Neural progenitor cell (in vitro differentiated cells): ENCODE results near the gene RBMXL3. TPM values are rescaled to one million over a fixed set of nuclear protein-coding genes. Genes with fewer than 3 reads are reported as not detected.
A peak's percentile ranks its signal among the peaks of the same experiment; 100 is the strongest.

Experiments used
- DNase-seq: peaks from one replicate; pipeline ENCODE4 v3.0.0-alpha.2; 2016; ENCODE audit warnings: low spot score
- H2AFZ ChIP-seq: fragments of 200-600 bp; sonication (generic); replicated peaks from 2 replicates; pipeline ENCODE4 v1.6.1; 2016; ENCODE audit warnings: antibody characterized with exemption
- H3F3A ChIP-seq: fragments of 200-600 bp; sonication (generic); 2 replicates; pipeline ENCODE4 v1.6.1; 2016; ENCODE audit warnings: antibody characterized with exemption, low read depth
- H3K27ac ChIP-seq: fragments of 200-600 bp; sonication (generic); 2 replicates; pipeline ENCODE4 v1.5.1; 2016; ENCODE audit warnings: mild to moderate bottlenecking
- H3K27me3 ChIP-seq: fragments of 200-600 bp; sonication (generic); 2 replicates; pipeline ENCODE4 v1.6.1; 2016; ENCODE audit warnings: mild to moderate bottlenecking, moderate library complexity
- H3K36me3 ChIP-seq: fragments of 200-600 bp; sonication (generic); 2 replicates; pipeline ENCODE4 v1.5.1; 2016
- H3K4me1 ChIP-seq: fragments of 200-600 bp; sonication (generic); 2 replicates; pipeline ENCODE4 v1.6.1; 2016; ENCODE audit warnings: mixed run types
- H3K4me2 ChIP-seq: fragments of 200-600 bp; sonication (generic); 2 replicates; pipeline ENCODE4 v1.6.1; 2016
- H3K4me3 ChIP-seq: fragments of 200-600 bp; sonication (generic); 2 replicates; pipeline ENCODE4 v1.5.1; 2016
- H3K79me2 ChIP-seq: fragments of 200-600 bp; sonication (generic); 2 replicates; pipeline ENCODE4 v1.6.1; 2016; ENCODE audit warnings: low read depth
- H3K9ac ChIP-seq: fragments of 200-600 bp; sonication (generic); 2 replicates; pipeline ENCODE4 v1.6.1; 2016
- H3K9me3 ChIP-seq: fragments of 200-600 bp; sonication (generic); 2 replicates; pipeline ENCODE4 v1.5.1; 2016; ENCODE audit warnings: low read depth
- H4K20me1 ChIP-seq: fragments of 200-600 bp; sonication (generic); 2 replicates; pipeline ENCODE4 v1.6.1; 2016; ENCODE audit warnings: low read depth
- H3K27ac Mint-ChIP-seq: 3 replicates; pipeline ENCODE4 v1.8.0; 2021; ENCODE audit warnings: mixed read lengths
- H3K27me3 Mint-ChIP-seq: 2 replicates; pipeline ENCODE4 v1.8.0; 2022; ENCODE audit warnings: low read depth, mild to moderate bottlenecking, inconsistent platforms, moderate library complexity, mixed read lengths; ENCODE audit not compliant: insufficient read depth
- H3K36me3 Mint-ChIP-seq: 3 replicates; pipeline ENCODE4 v1.8.0; 2021; ENCODE audit warnings: mixed read lengths
- H3K4me1 Mint-ChIP-seq: 3 replicates; pipeline ENCODE4 v1.8.0; 2021; ENCODE audit warnings: mixed read lengths
- H3K4me3 Mint-ChIP-seq: 3 replicates; pipeline ENCODE4 v1.8.0; 2021; ENCODE audit warnings: mild to moderate bottlenecking, moderate library complexity, mixed read lengths
- H3K9me3 Mint-ChIP-seq: 3 replicates; pipeline ENCODE4 v1.8.0; 2020; ENCODE audit warnings: mixed read lengths
- CTCF ChIP-seq: fragments of 200-600 bp; sonication (generic); IDR thresholded peaks from 2 replicates; pipeline ENCODE4 v1.5.1; 2017; ENCODE audit warnings: antibody characterized with exemption, mild to moderate bottlenecking
- EZH2 ChIP-seq: fragments of 200-600 bp; sonication (generic); IDR thresholded peaks from 2 replicates; pipeline ENCODE4 v1.6.1; 2017; ENCODE audit warnings: antibody characterized with exemption, mild to moderate bottlenecking, moderate library complexity
- EZH2phosphoT487 ChIP-seq: fragments of 200-600 bp; sonication (generic); IDR thresholded peaks from 2 replicates; pipeline ENCODE4 v1.6.1; 2017; ENCODE audit warnings: antibody characterized with exemption
- total RNA-seq: library from RNA; depleted of rRNA; stranded (reverse); fragments of >200 nt; gene quantifications from 2 replicates; pipeline ENCODE4 v1.2.3, GENCODE V29; 2015; ENCODE audit warnings: low replicate concordance

RBMXL3 gene
- total RNA-seq = not detected in 2 replicates

GRCh38 chrX:115189110-115189509 is at the start of gene RBMXL3:
TSS of gene RBMXL3 (plus strand) at chrX:115189410. CDS start at chrX:115189442, 32 bp downstream.
- Mint-ChIP-seq H3K27ac (no peak within 1 kb of the TSS), H3K36me3 (peaks cover 30% of the 10 kb centered on the region), H3K9me3 (peaks cover 27% of the 10 kb centered on the region), H3K4me1 (no peaks in the 10 kb centered on the region), H3K27me3 (peaks cover 6% of the 10 kb centered on the region), H3K4me3 (no peak within 1 kb of the TSS)
- no peaks in the 10 kb centered on the region for H3F3A ChIP-seq
- H3K4me1 ChIP-seq = no peaks in the 10 kb centered on the region
- TF ChIP-seq CTCF (no peak), EZH2phosphoT487 (no peak), EZH2 (no peak)
- no peak for DNase-seq
- H3K4me2 ChIP-seq = no peak within 1 kb of the TSS
- no peak within 1 kb of the TSS for H3K27ac ChIP-seq
- H3K9me3 ChIP-seq = no peaks in the 10 kb centered on the region
- H3K79me2 ChIP-seq = peaks cover 22% of the 10 kb centered on the region
- H2AFZ ChIP-seq = no peak within 1 kb of the TSS
- no peak within 1 kb of the TSS for H3K4me3 ChIP-seq
- H3K9ac ChIP-seq = no peak within 1 kb of the TSS
- H3K36me3 ChIP-seq = no peaks in the 10 kb centered on the region
- no peaks in the 10 kb centered on the region for H3K27me3 ChIP-seq
- H4K20me1 ChIP-seq = no peaks in the 10 kb centered on the region

- Histone ChIP-seq H3K4me3 (no peak overlapping the region), H3K9me3 (no peaks in the 10 kb centered on the region), H3K4me1 (no peaks in the 10 kb centered on the region), H3K27me3 (no peaks in the 10 kb centered on the region), H3K27ac (no peak overlapping the region), H3K79me2 (no peaks in the 10 kb centered on the region), H3K36me3 (no peaks in the 10 kb centered on the region), H3K4me2 (no peak overlapping the region), H3K9ac (no peak overlapping the region), H3F3A (no peaks in the 10 kb centered on the region), H2AFZ (no peak overlapping the region), H4K20me1 (no peaks in the 10 kb centered on the region)
- no peak for DNase-seq
- TF ChIP-seq EZH2 = no peak
- no peak for TF ChIP-seq CTCF
- TF ChIP-seq EZH2phosphoT487 = no peak
- Mint-ChIP-seq H3K4me1 (peaks cover 6% of the 10 kb centered on the region), H3K4me3 (no peak overlapping the region), H3K36me3 (peaks cover 64% of the 10 kb centered on the region), H3K27ac (no peak overlapping the region), H3K27me3 (peaks cover 2% of the 10 kb centered on the region), H3K9me3 (peaks cover 21% of the 10 kb centered on the region)
These were observed 47.2 kb upstream of the RBMXL3 start for GRCh38 chrX:115142057-115142456.

- Histone ChIP-seq H3K27ac (no peak overlapping the region), H3K4me1 (no peaks in the 10 kb centered on the region), H3K27me3 (no peaks in the 10 kb centered on the region), H3K9ac (no peak overlapping the region), H3K4me3 (no peak overlapping the region), H3K79me2 (no peaks in the 10 kb centered on the region), H3K36me3 (no peaks in the 10 kb centered on the region), H4K20me1 (no peaks in the 10 kb centered on the region), H2AFZ (no peak overlapping the region), H3K4me2 (no peak overlapping the region), H3F3A (no peaks in the 10 kb centered on the region), H3K9me3 (no peaks in the 10 kb centered on the region)
- Mint-ChIP-seq H3K27ac (no peak overlapping the region), H3K4me1 (no peaks in the 10 kb centered on the region), H3K36me3 (peaks cover 37% of the 10 kb centered on the region), H3K4me3 (no peak overlapping the region), H3K9me3 (peaks cover 18% of the 10 kb centered on the region), H3K27me3 (no peaks in the 10 kb centered on the region)
- DNase-seq = no peak
- TF ChIP-seq EZH2 = no peak
- TF ChIP-seq EZH2phosphoT487 = no peak
- peak; percentile 70 for TF ChIP-seq CTCF
These were observed 42.0 kb upstream of the RBMXL3 start for GRCh38 chrX:115147220-115147619.
